Mucosa of rectum (tissue), 2 donors: Measurements from ENCODE around the gene ANKRD34A.
A peak's percentile ranks its signal among the peaks of the same experiment; 100 is the strongest.

Experiments used
- H3K27ac ChIP-seq, 2 donors: one replicate each; pipeline ENCODE4 v1.7.0; 2013; ENCODE audit warnings: inconsistent platforms in 2 of 2, low read depth in 2 of 2, low read length in 2 of 2
- H3K27me3 ChIP-seq, 2 donors: one replicate each; pipeline ENCODE4 v1.7.0; 2013; ENCODE audit warnings: low read length in 2 of 2; ENCODE audit not compliant: control insufficient read depth in 2 of 2, insufficient read depth in 2 of 2
- H3K36me3 ChIP-seq, 2 donors: one replicate each; pipeline ENCODE4 v1.7.0; 2013; ENCODE audit warnings: low read length in 2 of 2; ENCODE audit not compliant: control insufficient read depth in 2 of 2, insufficient read depth in 2 of 2
- H3K4me1 ChIP-seq, 2 donors: one replicate each; pipeline ENCODE4 v1.7.0; 2013; ENCODE audit warnings: low read length in 2 of 2, mild to moderate bottlenecking in 1 of 2; ENCODE audit not compliant: control insufficient read depth in 2 of 2, insufficient read depth in 2 of 2
- H3K4me3 ChIP-seq, 2 donors: one replicate each; pipeline ENCODE4 v1.7.0; 2013; ENCODE audit warnings: low read length in 2 of 2
- H3K9ac ChIP-seq, 2 donors: one replicate each; pipeline ENCODE4 v1.7.0; 2013; ENCODE audit warnings: low read length in 2 of 2, low read depth in 1 of 2, mild to moderate bottlenecking in 1 of 2
- H3K9me3 ChIP-seq, 2 donors: one replicate each; pipeline ENCODE4 v1.7.0; 2013; ENCODE audit warnings: low read length in 2 of 2; ENCODE audit not compliant: control insufficient read depth in 2 of 2
- donor health status: healthy.
- donor health status: Normal muscosa, but diverticular disease.

ANKRD34A gene

DNA sequence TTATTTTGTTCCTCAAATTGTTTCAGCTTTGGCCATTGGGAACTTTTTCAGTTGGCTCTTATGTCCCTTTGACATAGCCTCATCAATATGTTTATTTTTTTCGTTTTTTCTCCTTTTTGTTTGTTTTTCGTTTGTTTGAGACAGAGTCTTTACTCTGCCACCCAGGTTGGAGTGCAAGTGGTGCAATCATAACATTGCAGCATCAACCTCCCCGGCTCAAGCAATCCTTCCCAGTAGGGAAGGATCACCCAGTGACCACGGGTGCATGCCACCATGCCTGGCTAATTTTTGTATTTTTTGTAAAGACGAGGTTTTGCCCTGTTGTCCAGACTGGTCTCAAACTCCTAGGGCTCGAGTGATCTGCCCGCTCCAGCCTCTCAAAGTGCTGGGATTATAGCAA, 8.2 kb upstream of the ANKRD34A start:
- no peaks in the 10 kb centered on the region for H3K9me3 ChIP-seq
- no peak overlapping the region for H3K27ac ChIP-seq
- no peak overlapping the region for H3K4me3 ChIP-seq
- H3K9ac ChIP-seq, result no peak overlapping the region
- peaks cover 3 to 4% of the 10 kb centered on the region in 2 donors for H3K4me1 ChIP-seq
- H3K27me3 ChIP-seq, result no peaks in the 10 kb centered on the region
- H3K36me3 ChIP-seq, result no peaks in the 10 kb centered on the region

DNA sequence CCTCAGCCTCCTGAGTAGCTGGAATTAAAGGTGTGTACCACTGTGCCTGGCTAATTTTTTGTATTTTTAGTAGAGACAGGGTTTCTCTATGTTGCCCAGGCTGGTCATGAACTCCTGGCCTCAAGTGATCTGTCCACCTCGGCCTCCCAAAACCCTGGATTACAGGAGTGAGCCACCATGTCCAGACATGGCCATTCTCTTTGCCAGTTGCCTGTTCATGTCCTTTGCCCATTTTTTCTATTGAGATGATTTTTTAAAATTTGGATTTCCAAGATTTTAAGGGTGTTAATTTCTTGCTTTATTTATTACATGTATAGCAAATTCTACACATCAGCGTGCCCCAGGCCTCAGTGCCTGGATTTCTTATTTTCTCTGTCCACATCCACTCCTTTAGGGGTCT, 2.9 kb upstream of the ANKRD34A start:
- peaks cover 9 to 25% of the 10 kb centered on the region in 2 donors for H3K4me1 ChIP-seq
- no peak overlapping the region for H3K9ac ChIP-seq
- H3K27ac ChIP-seq, result no peak overlapping the region
- no peaks in the 10 kb centered on the region for H3K36me3 ChIP-seq
- H3K9me3 ChIP-seq, result no peaks in the 10 kb centered on the region
- no peak overlapping the region for H3K4me3 ChIP-seq
- H3K27me3 ChIP-seq, result peaks cover 0 to 7% of the 10 kb centered on the region in 2 donors

DNA sequence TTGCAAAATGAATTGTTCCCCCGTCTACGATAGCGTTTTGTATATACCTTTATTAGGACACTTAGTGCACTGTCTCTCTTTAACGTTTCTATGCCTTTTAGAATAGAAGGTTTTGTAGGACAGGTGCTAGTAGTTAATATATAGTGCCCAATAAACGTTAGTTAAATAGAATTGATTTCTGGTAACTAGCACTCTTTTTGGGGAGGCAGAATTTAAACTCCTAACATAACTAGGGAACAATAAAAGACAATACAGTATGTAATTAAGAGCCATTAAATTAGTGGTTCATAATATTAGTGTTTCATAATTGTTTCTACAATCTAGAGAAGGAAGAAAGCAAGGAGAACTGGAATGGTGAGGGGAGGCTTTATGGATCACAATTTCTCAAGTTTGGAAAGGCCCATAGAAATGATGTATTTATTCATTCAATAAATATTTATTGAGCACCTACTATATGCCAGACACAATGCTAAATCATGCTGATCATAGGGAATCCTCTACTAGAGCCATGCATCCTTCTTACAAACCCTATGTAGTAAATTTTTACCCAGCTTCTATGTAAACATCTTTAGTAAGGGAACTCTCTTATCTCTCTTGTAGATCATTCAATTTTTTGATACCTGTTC, 857 bp upstream of the ANKRD34A start:
- Histone ChIP-seq H3K9ac (peak overlapping the region; percentile 84 to 91), H3K27ac (peak overlapping the region; percentile 69 to 83), H3K9me3 (no peaks in the 10 kb centered on the region), H3K36me3 (no peaks in the 10 kb centered on the region), H3K4me3 (peak overlapping the region; percentile 85 to 95), H3K27me3 (peaks cover 14 to 25% of the 10 kb centered on the region in 2 donors), H3K4me1 (peaks cover 26 to 44% of the 10 kb centered on the region in 2 donors)

DNA sequence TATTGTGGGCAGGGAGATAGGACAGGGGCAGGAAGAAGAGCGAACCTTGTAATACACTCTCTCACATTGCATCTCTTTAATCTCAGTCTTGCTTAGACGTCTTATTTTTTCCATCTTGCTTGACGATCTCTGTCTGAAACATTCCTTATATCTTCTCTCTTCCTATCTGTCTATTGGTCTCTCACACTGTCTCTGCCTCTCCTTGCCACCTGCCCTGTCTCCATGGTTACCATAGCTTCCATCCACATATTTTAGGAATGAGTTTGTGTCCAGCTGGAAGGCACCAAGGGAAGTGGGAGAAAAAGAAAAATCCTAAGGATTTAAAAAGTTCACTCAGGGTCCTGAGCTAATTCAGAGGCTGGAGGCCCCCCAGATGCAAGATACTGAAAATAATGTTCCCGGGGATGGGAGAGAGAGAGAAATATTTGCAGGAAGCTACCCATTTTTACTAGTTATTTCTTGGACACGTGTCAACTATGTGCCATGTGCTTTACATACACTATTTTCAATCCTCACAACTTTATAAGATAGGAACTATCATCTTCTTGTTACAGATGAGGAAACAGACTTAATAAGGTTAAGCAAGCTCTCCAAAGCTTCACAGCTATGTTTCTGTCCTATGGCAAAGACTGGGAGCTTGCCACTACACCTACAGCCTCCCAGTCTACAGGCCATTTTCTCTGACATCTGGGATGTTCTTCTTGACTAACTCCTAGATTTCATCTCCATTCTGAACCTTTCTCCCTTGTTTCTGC, 933 bp downstream of the ANKRD34A start:
- peak overlapping the region in 1 of 2 donors; percentile 84 for H3K9ac ChIP-seq
- H3K4me1 ChIP-seq, result peaks cover 27 to 49% of the 10 kb centered on the region in 2 donors
- H3K27ac ChIP-seq, result peak overlapping the region; percentile 69 to 83
- no peaks in the 10 kb centered on the region for H3K36me3 ChIP-seq
- no peaks in the 10 kb centered on the region for H3K9me3 ChIP-seq
- H3K4me3 ChIP-seq, result peak overlapping the region; percentile 85 to 95
- H3K27me3 ChIP-seq, result peaks cover 14 to 34% of the 10 kb centered on the region in 2 donors

DNA sequence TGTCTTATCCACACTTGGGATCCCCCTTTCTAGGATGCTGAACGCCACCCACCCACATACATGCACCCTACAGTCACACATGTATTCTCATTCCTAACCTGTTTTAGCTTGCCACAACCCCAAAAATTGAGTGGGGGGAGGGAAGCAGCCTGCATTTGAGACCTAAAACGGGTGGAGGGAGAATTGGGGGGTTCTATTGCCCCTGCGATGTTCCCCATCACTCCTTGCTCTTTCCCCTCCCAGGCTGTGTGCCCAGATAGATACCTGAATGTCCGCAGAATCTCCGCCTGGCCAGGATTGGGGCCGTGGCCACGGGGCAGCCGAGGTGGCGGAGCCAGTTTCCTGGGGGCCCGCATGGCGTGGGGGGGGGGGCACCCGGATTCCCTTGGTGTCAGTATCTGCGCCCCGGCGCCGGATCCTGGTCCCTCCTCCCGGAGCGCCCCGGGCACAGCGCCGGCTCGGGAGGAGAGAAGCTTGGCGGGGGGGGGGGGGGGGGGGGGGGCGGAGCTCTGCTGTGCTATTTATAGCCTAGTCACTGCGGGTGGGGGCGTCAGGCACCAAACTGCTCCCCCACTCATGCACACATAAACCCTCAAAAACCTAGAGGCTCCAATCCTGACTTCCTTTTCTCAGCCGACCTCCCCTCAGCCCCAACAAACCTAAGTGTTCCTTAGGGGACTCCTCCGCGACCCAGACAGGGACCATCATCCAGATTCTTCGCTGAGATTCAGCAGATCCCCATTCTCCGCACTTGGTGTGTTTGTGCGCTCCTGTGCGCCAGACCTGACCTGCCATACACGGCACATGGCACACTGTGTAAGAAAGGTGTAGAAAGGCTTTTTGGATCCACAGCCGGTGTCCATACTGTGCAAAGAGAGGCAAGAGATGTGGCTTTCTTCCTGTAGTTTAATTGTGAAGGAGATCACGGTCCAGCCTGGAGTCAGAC, 1.9 kb downstream of the ANKRD34A start:
- Histone ChIP-seq H3K27me3 (peaks cover 14 to 34% of the 10 kb centered on the region in 2 donors), H3K36me3 (no peaks in the 10 kb centered on the region), H3K9ac (peak overlapping the region; percentile 35 to 64), H3K9me3 (no peaks in the 10 kb centered on the region), H3K4me1 (peaks cover 29 to 54% of the 10 kb centered on the region in 2 donors), H3K27ac (peak overlapping the region; percentile 34 to 39), H3K4me3 (peak overlapping the region; percentile 77 to 78)

DNA sequence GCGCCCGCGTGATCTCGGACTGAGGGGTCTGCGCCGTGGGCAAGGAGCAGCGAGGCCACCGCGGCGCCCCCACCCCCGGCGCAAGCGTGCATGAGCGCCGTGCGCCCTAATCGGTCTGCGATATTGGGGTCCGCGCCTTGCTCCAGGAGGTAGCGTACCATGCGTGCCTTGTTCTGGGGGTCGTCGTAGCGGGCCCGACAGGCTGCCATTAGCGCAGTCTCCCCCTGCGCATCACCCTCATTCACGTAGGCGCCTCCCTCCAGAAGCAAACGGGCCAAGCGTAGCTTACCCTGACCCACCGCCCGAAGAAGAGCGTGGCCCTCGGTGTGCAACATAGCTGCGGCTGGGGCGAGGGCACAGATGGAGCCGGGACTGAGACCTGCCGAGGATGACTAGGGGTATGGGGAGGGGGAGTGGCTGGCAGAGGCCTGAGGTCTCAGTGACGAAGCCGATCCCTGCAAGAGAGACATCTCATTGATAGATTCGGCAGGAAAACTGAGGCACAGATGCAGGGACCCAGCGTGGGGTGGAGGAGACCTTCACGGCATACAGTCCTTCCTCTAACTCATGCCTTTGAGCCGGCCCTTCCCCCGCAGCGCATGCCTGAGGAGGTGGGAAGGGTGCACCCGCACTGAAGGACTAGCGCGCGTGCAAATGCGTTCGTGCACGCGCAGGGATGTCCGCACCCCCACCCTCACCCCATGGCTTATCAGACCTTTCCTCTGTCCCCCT, 2.8 kb downstream of the ANKRD34A start:
- no peaks in the 10 kb centered on the region for H3K36me3 ChIP-seq
- peaks cover 35 to 58% of the 10 kb centered on the region in 2 donors for H3K4me1 ChIP-seq
- no peaks in the 10 kb centered on the region for H3K9me3 ChIP-seq
- peak overlapping the region; percentile 77 to 78 for H3K4me3 ChIP-seq
- peaks cover 14 to 34% of the 10 kb centered on the region in 2 donors for H3K27me3 ChIP-seq
- H3K27ac ChIP-seq, result peak overlapping the region in 1 of 2 donors; percentile 39
- H3K9ac ChIP-seq, result peak overlapping the region; percentile 64 to 74

DNA sequence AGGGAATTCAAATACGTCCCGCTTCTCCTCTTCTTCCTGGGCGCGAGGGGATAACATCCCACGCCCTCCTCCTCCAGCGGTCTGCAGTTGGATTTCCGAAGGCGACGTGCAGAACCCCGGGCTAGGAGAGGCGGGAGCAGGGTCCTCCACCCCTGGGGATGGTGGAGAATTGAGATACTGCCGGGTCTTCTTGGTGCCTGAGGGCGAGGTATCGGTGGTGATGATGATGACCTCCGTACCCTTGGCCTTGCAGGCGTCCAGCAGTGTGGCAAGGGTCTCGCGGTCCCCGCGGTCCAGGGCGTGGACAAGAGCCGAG, 3.3 kb downstream of the ANKRD34A start:
- H3K27me3 ChIP-seq, result peaks cover 14 to 34% of the 10 kb centered on the region in 2 donors

DNA sequence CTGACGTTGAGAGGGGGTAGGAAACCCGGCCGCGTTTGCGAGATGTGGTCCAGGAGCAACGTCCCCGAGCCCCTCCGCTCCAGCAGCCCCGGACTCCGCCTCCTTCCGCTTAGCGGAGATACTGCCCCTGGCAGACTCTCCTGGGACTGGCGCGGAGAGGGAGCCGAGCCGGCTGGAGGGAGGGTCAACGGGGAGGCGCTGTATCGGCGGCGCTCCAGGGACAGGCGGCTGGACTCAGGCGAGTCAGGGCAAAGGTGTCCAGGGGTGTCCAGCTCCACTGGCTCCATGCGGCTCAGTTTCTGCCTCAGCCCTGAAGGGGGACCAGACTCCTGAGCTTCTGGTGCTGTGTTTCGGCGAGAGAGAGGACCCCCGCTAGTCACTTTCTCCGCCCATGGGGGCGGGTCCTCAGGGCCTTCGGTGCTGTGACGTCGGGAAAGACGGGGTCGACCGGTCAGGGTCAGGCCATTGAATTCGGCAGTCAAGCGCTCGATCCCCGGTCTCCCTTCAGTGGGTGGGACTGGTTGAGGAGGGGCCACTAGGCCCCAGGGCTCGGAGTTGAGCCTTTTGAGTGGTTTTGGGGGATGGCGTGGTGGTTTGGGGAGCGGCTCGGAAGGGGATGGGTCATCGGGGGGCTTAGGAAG, 3.8 kb downstream of the ANKRD34A start:
- peaks cover 36 to 67% of the 10 kb centered on the region in 2 donors for H3K4me1 ChIP-seq
- peak overlapping the region; percentile 61 to 78 for H3K27ac ChIP-seq
- H3K36me3 ChIP-seq, result no peaks in the 10 kb centered on the region
- H3K9me3 ChIP-seq, result no peaks in the 10 kb centered on the region
- peaks cover 14 to 34% of the 10 kb centered on the region in 2 donors for H3K27me3 ChIP-seq
- peak overlapping the region; percentile 77 to 78 for H3K4me3 ChIP-seq
- peak overlapping the region; percentile 64 to 74 for H3K9ac ChIP-seq

More for the DNA sequence above, 3.3 kb downstream of the ANKRD34A start:
- Histone ChIP-seq H3K9ac (peak overlapping the region; percentile 64 to 74), H3K4me3 (peak overlapping the region; percentile 77 to 78), H3K27ac (peak overlapping the region; percentile 61 to 78), H3K4me1 (peaks cover 35 to 64% of the 10 kb centered on the region in 2 donors), H3K9me3 (no peaks in the 10 kb centered on the region), H3K36me3 (no peaks in the 10 kb centered on the region)

DNA sequence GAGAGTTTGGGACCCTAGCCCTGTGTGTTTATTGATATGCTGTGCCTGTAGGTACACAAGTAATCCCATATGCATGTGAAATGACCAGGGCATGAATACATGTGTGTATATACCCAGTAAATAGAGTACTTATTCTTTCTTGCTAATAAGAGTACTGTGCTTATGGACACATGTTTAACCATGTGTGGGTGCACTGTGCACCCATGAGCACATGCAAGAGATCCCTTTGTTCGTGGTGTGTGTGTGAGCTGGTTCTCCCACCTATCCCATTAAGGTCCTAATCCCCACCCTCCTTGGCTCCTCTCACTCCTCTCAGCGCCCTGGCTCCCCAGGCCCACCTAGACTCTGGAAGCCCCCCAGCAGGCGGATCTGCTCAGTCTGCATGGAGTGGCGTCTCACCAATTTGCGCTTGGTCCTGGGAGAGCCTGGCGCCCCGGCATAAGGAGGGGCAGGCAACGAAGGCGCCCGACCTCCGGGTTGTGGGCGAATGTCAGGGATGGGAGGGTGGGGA, 4.4 kb downstream of the ANKRD34A start:
- no peaks in the 10 kb centered on the region for H3K36me3 ChIP-seq
- H3K27me3 ChIP-seq, result peaks cover 14 to 34% of the 10 kb centered on the region in 2 donors
- H3K4me3 ChIP-seq, result peak overlapping the region; percentile 77 to 78
- H3K27ac ChIP-seq, result peak overlapping the region in 1 of 2 donors; percentile 78
- H3K4me1 ChIP-seq, result peaks cover 38 to 63% of the 10 kb centered on the region in 2 donors
- no peak overlapping the region for H3K9ac ChIP-seq
- no peaks in the 10 kb centered on the region for H3K9me3 ChIP-seq
